GM18519 (cell line): ENCODE data around the gene STARD3.
A peak's percentile ranks its signal among the peaks of the same experiment; 100 is the strongest.

Source experiments
- ATAC-seq: cut with Tn5 transposase; IDR thresholded peaks from one replicate; pipeline ENCODE4 v1.9.1; 2021; ENCODE audit warnings: mild to moderate bottlenecking, moderate library complexity; ENCODE audit not compliant: unreplicated experiment, low FRiP score

Gene STARD3

GRCh38 chr17:39634384-39634871 lies 2.5 kb upstream of the STARD3 start:
- no peak for ATAC-seq

- no peak for ATAC-seq
Observed at GRCh38 chr17:39635614-39636176, 1.2 kb upstream of the STARD3 start.

GRCh38 chr17:39636587-39636926 lies 387 bp upstream of the STARD3 start:
- ATAC-seq = peak; percentile 18

GRCh38 chr17:39638317-39638716 lies 1.4 kb downstream of the STARD3 start:
- no peak for ATAC-seq

- ATAC-seq = no peak
Observed at GRCh38 chr17:39639043-39639442, 2.1 kb downstream of the STARD3 start.

GRCh38 chr17:39639566-39640458 lies 2.9 kb downstream of the STARD3 start:
- no peak for ATAC-seq

- no peak for ATAC-seq
Observed at GRCh38 chr17:39640591-39641031, 3.7 kb downstream of the STARD3 start.

GRCh38 chr17:39641097-39641496 lies 4.2 kb downstream of the STARD3 start:
- ATAC-seq = no peak

- ATAC-seq = no peak
Observed at GRCh38 chr17:39641883-39642282, 4.9 kb downstream of the STARD3 start.

GRCh38 chr17:39642291-39643074 lies 5.5 kb downstream of the STARD3 start:
- ATAC-seq = no peak

GRCh38 chr17:39643271-39643670 lies 6.3 kb downstream of the STARD3 start:
- no peak for ATAC-seq

GRCh38 chr17:39647256-39647655 lies 10.3 kb downstream of the STARD3 start:
- ATAC-seq = no peak

- ATAC-seq = no peak
Observed at GRCh38 chr17:39648616-39649366, 11.8 kb downstream of the STARD3 start.

- no peak for ATAC-seq
Observed at GRCh38 chr17:39650121-39650579, 13.2 kb downstream of the STARD3 start.

- no peak for ATAC-seq
Observed at GRCh38 chr17:39651923-39652586, 15.1 kb downstream of the STARD3 start.

GRCh38 chr17:39652587-39653315 lies 15.8 kb downstream of the STARD3 start:
- no peak for ATAC-seq

GRCh38 chr17:39653316-39653661 lies 16.3 kb downstream of the STARD3 start:
- no peak for ATAC-seq

GRCh38 chr17:39653662-39654331 lies 16.9 kb downstream of the STARD3 start:
- no peak for ATAC-seq

- no peak for ATAC-seq
Observed at GRCh38 chr17:39655105-39655504, 18.2 kb downstream of the STARD3 start.
